GM18507 (cell line): Measurements from ENCODE around the gene SNCAIP.
A peak's percentile ranks its signal among the peaks of the same experiment; 100 is the strongest.

Experiments used
- DNase-seq: peaks from one replicate; pipeline ENCODE4 v3.0.0; 2011; ENCODE audit warnings: low read depth; ENCODE audit not compliant: insufficient read length; ENCODE audit errors: extremely low spot score
- FAIRE-seq: peaks from 2 replicates; lab custom pipeline; 2011; peaks lifted over from hg19 to GRCh38; lab: Jason Lieb, UNC

The SNCAIP gene

DNA sequence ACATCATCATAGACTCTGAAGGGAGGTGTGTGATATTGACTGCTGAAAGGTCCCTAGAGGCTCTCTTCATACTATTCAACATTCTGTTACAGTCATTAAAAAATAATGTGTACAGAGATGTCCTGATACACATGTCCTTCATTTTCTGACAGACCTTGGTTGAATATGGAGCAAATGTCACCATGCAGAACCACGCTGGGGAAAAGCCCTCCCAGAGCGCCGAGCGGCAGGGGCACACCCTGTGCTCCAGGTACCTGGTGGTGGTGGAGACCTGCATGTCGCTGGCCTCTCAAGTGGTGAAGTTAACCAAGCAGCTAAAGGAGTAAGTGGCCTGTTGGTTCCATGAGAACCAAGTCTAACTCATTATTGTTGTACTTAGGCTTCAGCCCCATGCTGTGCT is 132.4 kb downstream of the SNCAIP start:
- DNase-seq: no peak
- FAIRE-seq: no peak

DNA sequence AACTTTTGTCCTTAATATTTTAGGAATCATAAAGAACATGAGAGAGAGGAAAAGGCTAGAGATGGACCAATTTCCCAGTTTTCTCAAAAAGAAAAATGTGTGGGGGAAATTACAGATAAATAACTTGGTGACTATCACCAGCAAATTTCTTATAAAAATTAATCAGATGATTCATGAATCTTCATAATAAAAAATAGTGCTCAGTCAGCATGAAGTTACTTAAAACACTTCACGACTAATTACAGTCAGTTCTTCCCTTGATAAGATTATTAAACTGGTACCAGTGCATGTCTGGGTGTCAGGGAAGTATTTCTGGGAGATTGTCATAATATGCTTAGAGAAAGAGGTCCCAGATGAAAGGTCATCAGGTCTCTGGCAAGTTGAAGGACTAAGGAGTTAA is 133.0 kb downstream of the SNCAIP start:
- no peak for FAIRE-seq
- no peak for DNase-seq

DNA sequence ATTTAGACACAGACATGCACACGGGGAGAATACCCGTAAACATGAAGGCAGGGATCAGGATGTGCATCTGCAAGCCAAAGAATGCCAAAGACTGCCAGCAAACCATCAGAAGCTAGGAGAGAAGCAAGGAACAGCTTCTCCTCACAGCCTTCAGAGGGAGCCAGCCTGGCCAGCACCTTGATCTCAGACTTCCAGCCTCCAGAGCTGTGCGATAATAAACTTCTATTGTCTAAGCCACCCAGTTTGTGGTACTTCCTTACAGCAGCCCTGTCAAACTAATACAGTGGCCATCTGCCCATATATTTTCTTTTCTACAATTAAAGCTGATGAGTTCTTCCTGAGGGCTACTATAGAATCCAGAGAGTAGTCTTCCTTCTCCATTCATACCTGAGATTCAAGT is 135.0 kb downstream of the SNCAIP start:
- DNase-seq: no peak
- no peak for FAIRE-seq

DNA sequence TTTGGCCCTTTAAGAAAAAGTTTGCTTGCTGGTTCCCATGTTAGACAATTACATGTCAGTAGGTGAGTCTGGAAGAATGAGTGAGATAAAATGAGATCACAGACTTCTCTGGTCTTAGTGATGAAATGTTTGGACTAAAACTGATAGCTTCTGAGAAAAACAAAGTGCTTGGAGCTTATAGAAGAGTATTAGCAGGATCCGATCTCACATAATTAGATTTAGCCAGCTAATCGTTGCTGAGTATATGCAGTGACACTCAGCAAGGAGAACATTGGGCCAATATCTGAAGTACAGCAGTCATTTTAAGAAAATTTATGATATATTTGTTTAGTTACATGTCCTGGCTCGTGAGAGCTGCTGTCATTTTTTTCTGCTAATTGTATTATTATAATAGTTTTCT is 135.8 kb downstream of the SNCAIP start:
- no peak for FAIRE-seq
- DNase-seq: no peak

DNA sequence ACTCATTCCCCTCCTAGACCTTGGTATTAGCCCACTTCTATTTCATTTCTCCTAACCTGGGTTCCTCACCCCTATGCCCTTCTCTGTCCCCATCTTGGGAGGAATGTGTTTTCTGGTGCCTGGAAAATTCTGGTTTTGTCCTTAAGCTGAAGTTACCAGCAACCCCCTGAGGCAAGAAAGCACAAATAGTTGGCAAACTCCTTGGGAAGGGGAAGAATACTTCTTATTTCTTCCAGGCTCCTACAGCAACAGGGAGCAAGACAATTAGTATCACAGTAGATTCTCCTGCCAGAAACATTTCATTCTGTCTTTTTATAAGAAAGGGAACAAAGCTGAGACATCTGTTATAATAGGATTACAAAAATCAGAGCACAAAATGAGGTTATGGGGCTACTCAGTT is 142.5 kb downstream of the SNCAIP start:
- DNase-seq: no peak
- no peak for FAIRE-seq

DNA sequence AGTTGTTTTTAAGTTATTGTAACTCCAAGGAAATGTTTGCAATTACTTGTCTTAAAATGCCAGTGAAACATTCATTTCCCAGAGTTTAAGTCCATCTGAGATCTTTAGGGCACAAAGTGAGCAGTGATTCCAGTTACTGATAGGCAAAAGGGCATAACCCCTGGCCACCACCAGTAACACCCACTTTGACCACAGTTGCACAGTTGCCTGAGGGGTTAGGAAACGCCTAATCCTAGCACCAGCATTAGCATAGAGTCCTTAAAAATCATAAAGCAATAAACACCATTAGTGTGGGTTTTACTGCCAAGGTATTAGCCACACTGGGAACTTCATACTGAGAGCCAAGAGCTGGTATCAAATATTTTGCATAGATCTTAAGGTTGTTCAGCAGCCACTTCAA is 143.9 kb downstream of the SNCAIP start:
- no peak for FAIRE-seq

DNA sequence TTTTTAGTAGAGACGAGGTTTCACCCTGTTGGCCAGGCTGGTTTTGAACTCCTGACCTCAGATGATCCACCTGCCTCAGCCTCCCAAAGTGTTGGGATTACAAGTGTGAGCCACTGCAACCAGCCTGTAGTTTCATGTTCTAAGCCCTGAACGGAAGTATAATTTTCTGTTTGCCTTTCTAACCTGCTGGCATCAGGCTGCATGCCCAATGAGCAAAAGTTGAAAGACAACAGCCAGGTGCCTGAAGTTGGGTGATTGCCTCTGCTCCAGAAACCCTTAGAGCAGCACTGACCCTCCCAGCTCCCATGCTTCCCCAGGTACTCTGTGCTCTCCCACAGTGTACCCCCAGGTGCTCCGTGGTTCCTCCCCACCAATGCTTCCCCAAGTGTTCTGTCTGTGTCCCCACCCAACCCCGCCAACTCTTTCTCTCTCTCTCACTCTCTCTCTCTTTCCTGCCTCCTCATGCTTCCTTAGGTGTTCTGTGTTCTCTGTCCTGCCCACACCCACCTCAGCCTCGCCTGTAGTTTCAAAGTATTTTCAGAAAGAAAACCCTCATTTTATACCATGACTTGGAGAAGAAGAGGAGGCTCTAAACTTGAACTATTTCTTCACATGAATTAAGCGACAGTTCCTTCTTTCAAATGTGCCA is 145.3 kb downstream of the SNCAIP start:
- no peak for FAIRE-seq
- DNase-seq: no peak

More for the DNA sequence above, 143.9 kb downstream of the SNCAIP start:
- no peak for DNase-seq

DNA sequence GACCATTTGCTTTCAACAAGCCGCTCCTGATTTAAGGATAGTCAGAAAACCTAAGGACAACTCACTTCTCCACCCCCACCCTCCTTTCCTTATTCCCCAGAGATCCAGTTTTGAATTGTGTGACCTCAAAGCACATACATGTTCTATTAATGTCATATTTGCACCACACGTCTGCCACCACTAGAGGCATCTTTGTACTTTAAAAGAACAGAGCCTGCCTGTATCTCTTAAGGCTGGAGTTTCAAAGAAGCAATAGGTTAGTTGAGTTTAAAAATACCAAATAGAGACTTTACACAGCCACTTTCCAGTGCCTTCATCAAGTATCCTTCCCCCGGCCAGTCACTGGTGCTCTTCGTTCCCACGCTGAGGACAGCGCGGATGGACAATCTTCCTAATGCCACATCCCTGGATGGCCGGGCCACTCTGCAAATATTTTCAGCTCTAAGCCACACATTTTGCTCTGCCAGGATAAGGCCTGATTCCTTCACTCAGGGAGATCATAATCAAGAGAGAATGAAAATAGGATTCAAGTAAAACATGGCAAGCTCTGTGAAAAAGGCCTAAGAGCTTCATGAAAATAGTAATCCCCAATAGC is 146.3 kb downstream of the SNCAIP start:
- peak; percentile 67 for FAIRE-seq
- no peak for DNase-seq

DNA sequence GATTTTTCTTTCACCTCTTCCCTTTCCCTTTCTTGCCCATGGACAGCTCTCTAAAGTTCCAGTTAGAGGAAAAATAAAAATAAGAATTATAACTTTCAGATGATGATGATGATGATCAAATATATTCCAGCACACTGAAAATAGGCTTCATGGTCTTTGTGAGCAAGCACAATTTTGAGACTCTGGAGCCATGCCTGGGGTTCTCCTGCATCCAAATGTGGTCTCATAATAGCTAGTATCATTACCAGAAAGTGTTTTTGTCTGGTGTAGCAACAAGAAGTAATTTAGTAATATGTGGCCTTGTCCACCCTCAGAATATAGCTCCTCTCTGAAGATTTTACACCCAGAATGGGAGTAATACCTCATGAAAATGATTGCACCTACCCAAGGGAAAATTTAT is 150.4 kb downstream of the SNCAIP start:
- no peak for FAIRE-seq
- no peak for DNase-seq

DNA sequence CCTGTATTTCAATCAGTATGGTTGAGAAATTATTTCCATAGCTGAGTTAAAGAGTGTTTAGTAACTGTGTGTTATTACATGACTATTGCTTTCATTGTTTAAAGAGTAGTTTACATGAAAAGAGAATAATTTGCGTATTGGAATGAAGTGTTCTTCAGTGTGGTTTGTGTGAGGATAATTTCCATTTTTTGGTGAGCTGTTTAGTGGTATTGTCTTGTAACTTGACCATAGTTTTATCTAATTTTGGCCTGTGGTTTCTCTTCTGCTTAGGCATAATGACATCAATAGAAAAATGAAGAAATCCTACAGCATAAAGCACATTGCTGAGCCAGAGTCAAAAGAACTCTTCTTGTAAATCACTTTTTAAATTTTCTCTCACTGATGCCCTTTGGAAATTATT is 151.2 kb downstream of the SNCAIP start:
- peak; percentile 21 for FAIRE-seq

DNA sequence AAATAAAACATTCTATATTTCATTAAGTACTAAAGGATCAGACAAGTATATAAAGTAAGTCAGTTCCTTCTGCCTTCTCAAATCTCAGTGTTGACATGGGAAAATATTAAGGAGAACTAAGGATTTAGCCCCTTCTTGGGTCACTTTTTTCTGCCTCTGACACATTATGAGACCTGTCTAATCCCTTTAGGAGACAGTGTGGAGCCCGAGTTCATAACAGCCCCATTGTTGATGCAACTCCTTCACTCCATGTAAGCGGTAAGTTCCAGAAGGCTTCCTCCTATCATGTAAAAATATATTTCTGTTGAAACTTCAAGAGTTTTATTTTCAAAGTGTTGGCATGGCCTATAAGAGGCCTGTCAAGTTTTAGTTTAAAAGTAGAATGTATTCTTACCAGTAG is 152.2 kb downstream of the SNCAIP start:
- no peak for FAIRE-seq

More for the DNA sequence above, 151.2 kb downstream of the SNCAIP start:
- DNase-seq: no peak

DNA sequence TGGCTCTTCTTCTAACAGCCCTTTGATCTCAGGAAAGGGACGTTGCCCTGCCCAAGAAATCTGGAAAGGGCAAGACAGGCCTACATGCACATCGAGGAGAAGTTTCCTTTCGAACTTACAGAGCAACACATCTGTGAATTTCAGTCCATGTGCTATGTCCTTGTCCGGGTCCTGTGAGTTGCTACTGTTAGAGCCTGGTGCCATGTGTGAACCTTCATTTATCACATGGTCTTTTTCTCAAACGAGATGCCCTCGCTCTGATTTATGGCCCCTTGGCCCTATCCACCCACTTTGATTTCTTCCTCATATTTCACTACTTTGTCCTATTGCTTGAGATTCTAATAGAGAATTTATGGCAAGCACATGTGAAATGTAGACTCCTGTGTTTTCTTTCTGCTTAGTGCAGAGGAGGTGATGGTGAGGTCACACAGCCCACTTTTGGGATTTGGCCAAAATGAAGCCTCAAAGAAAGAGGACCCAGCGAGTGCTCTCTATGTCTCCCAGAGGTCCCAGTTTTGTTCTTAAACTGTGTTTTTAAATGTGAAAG is 153.1 kb downstream of the SNCAIP start:
- DNase-seq (no peak), FAIRE-seq (no peak)

More for the DNA sequence above, 152.2 kb downstream of the SNCAIP start:
- no peak for DNase-seq

DNA sequence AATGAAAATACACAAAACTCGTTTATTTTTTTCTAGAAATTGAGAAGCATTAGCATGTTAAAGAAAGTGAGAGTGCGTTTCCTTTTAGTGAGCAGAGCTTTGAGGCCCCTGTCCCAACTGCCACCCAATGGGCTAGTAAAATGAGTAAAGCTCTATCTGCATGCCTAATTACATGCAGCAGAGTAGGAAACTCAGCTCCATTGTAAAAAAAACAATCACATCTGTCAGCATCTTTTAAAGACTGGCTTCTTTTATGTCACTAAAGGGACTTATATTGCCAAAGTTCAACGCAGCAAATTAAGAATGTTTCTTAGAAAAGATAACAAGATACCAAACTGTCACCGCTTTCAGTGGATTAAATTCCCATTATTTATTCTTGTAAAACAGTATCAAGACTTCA is 154.0 kb downstream of the SNCAIP start:
- FAIRE-seq (no peak), DNase-seq (no peak)

DNA sequence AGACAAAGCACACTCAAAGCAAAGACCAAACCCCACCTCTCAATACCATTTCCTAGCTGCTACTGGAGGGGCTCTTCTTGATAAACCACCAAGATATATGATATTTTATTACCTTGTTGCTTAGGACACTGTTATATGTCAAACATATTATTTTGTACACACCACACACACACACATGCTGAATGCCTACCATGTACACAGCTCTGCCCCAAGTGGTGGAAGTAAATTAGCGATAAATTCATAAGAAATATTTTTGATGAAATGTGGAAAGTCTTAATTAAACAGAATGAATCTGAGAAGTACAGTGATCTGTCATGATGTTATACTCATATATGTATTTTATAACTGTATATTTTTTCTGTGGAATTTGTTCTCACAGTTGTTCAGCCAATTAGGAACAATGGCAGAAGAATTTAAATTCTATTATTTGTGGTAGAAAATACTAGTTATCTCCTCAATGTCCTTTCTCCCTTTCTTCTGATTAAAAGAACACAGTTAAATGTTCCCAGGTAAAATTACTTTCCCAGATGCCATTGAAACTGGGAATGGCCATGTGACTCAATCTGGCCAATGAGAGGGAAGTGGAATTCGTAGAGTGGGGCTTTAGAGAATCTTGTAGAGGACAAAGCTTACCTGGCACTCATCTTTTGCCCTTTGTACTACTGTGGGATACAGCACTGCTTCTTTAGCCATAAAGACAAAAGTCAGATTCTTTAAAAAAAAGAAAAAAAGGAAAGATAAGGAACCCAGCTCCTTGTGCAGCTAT is 156.5 kb downstream of the SNCAIP start:
- DNase-seq: no peak
- no peak for FAIRE-seq

DNA sequence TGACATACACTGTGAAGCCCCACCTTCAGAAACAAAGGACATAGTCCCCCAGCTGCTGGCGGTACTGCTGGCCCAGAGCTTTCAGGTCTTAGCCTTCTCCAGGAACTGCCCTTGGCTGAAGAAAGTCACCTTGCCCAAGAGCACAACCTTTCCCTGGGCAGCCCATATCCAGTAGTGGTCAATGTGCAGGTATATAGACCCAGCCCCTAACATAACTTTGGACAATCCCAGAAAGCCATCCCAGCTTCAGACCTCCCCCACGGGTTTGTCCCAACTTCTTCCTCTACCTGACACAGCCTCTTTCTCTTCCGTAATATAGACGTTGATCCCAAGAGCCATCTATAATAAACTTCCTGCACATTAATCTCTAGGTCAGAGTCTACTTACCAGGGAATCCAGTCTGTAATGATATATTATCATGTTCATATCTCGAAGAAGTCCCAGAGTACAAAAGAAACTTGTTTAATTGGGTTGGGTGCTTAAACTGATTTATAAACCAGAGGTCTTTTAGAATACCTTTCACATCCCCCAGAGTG is 157.4 kb downstream of the SNCAIP start:
- no peak for FAIRE-seq
- DNase-seq: no peak

DNA sequence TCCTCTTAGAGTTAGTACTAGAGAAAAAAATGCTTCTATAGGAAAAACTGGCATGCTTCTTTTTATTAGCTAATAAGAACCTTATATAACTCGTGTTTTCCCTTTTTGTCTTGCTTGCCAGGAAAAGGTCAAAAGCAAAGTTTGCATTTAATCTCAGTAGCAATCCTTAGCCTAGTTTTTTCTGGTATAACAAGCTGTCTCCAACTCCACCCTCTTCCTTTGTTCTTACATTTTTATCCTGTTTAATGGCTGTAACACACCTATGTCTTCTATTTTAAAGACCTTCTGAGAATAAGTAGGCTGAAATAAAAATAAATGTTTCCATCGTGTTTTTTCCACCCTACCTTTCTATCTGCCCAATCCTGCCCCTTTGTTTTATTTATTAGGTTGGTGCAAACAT is 158.3 kb downstream of the SNCAIP start:
- DNase-seq (no peak), FAIRE-seq (no peak)

DNA sequence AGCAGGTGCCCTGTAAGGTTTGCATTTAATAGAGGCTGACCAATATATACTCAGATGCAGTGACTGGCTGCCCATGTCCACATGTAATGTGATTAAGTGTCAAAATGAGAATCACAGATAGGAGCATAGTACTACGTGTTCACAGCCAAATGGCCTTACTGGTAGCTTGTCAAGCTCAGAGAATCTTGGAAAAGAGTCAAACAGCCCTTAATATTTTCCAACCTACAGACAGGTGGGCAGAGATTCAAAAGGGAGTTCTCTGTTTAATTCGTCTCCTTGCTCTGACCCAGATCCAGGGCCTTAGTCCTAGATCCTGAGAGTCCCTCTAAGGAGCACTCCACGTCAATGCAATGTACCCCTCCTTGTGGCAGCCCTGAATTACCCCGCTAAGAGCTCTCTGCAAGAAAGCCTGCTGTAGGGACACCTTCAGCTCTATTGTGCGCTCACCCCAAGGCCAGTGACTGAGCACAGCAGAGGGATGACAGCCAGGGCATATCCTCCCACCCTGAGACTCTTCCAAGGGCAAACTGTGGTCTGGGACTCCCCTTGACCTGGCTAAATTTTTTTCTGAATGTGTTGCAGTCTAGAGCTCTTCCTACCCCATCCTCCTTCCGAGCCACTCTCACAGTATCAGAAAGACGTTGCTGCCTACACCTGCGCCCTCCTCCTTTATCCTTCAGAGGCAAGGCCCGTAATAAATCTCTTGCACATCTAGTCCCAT is 159.2 kb downstream of the SNCAIP start:
- DNase-seq (no peak), FAIRE-seq (no peak)

DNA sequence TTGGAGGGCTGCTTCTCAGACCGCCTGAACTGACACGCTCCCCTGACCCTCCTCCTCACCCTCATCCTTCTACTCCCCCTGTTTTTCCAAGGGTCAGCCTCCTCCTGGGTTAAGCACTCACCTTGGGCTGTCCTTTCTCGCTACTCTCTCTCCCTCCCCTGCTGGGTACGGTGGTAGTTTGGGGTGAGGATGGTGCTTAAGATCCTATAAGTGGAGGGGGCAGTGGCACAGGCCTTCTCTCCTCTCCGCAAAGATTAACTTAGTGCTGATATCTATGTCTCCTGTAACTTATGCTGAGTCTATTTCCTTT is 159.7 kb downstream of the SNCAIP start:
- DNase-seq (no peak), FAIRE-seq (no peak)

DNA sequence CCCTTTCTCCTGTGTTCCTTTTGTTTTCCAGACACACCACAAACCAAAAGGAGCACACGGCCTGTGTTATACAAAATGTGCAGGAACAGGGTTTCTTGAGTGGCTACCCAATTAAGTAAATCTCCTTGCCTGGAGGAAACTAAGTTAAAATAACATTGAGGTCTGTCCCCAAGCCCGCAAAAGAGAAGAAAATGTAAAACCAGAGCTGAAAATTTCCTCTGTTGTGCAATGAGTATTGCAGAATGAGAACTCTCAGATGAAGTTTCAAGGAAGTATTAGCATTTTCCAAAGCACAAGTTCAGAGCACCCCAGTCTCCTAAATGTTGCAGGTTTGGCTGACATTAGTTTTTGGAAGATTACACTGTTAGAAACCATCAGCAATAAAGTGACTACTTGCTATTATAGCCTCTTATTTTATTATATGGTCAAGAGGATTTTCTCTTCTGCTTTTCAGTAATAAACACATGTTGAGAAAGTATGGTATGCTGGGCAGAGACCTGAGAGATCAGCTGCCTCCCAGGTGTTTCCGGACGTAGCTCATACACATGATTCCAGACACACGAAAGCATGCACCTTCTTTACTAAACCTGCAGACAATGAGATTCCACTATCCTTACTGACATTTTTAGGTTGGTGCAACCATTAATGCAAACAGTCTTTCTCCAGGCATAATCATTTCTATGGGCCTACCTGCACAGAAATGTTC is 161.3 kb downstream of the SNCAIP start:
- no peak for FAIRE-seq
- no peak for DNase-seq
